HepG2 (cell line): ENCODE measurements around the gene GUCY1A1. TPM values are rescaled to one million over a fixed set of nuclear protein-coding genes. Genes with fewer than 3 reads are reported as not detected.

ENCODE experiments used
- ATAC-seq: fragments of 200-7000 bp; cut with Tn5 transposase; 3 replicates; pipeline ENCODE4 v1.9.1; 2020; ENCODE audit warnings: mild to moderate bottlenecking, moderate library complexity
- BruUV-seq: library from RNA; stranded (reverse); fragments of 400-500 nt; replicated peaks from 2 replicates; lab custom pipeline; 2021; lab: Mats Ljungman, UMichigan
- CTCF ChIA-PET: fragments of 300-600 bp; formaldehyde crosslinking; extraction: SDS; loops from one replicate; lab custom pipeline; 2021; ENCODE audit warnings: low total read pairs, inconsistent platforms, low intra/inter-chr PET ratio; lab: Yijun Ruan, JAX
- POLR2A ChIA-PET: fragments of 350-600 bp; sonication (Branson Sonifier 250); formaldehyde crosslinking; loops from one replicate; lab custom pipeline; 2020; ENCODE audit warnings: antibody characterized with exemption, inconsistent platforms; lab: Yijun Ruan, JAX
- DNase-seq: peaks from one replicate; pipeline ENCODE4 v3.0.0-alpha.2; 2015; ENCODE audit warnings: low spot score
- FAIRE-seq: peaks from 3 replicates; lab custom pipeline; 2011; peaks lifted over from hg19 to GRCh38; lab: Jason Lieb, UNC
- H2AFZ ChIP-seq: one replicate; pipeline ENCODE4 v1.6.1; 2011; ENCODE audit warnings: low read length, inconsistent platforms
- H3K27ac ChIP-seq: fragments of 300-600 bp; 3 replicates; pipeline ENCODE4 v1.8.0; 2011; ENCODE audit warnings: mixed run types, mild to moderate bottlenecking, mixed read lengths, low read length, inconsistent platforms; ENCODE audit not compliant: insufficient read depth; ENCODE audit errors: extremely low read length
- H3K27me3 ChIP-seq, 2 experiments: fragments of 200-600 bp in 1 of 2; 2 replicates in 1 of 2; 3 replicates in 1 of 2; pipeline versions ENCODE4 v1.6.0 to v1.8.0; 2011; ENCODE audit warnings: low read length in 2 of 2, mild to moderate bottlenecking in 2 of 2, moderate library complexity in 2 of 2, inconsistent platforms in 1 of 2; ENCODE audit not compliant: insufficient read depth in 2 of 2, control insufficient read depth in 1 of 2
- H3K36me3 ChIP-seq, 2 experiments: fragments of 200-600 bp in 1 of 2; replicated peaks in 1 of 2; 2 replicates in 1 of 2; 3 replicates in 1 of 2; pipeline versions ENCODE4 v1.5.1 to v1.8.0; 2011; ENCODE audit warnings: low read length in 2 of 2, inconsistent platforms in 1 of 2; ENCODE audit not compliant: insufficient read depth in 2 of 2, control insufficient read depth in 1 of 2
- H3K4me1 ChIP-seq: 2 replicates; pipeline ENCODE4 v1.5.1; 2012; ENCODE audit warnings: low read length, inconsistent platforms; ENCODE audit not compliant: insufficient read depth
- H3K4me2 ChIP-seq: 2 replicates; pipeline ENCODE4 v1.6.0; 2011; ENCODE audit warnings: low read depth, low read length, inconsistent platforms
- H3K4me3 ChIP-seq, 3 experiments: fragments of 200-600 bp in 1 of 3; sonication (generic), shearing (Covaris generic) in 1 of 3; replicated peaks in 1 of 3; 2 replicates each; pipeline ENCODE4 v1.5.1; 2011 to 2016; ENCODE audit warnings: low read length in 3 of 3, inconsistent platforms in 2 of 3, low read depth in 2 of 3, mild to moderate bottlenecking in 2 of 3, control low read depth in 1 of 3, mixed read lengths in 1 of 3; ENCODE audit not compliant: insufficient read depth in 1 of 3
- H3K79me2 ChIP-seq: one replicate; pipeline ENCODE4 v1.6.1; 2011; ENCODE audit warnings: low read length, inconsistent platforms; ENCODE audit not compliant: insufficient read depth
- H3K9ac ChIP-seq: 2 replicates; pipeline ENCODE4 v1.6.0; 2011; ENCODE audit warnings: mild to moderate bottlenecking, low read depth, low read length, inconsistent platforms; ENCODE audit not compliant: insufficient read depth
- H3K9me3 ChIP-seq: 2 replicates; pipeline ENCODE4 v1.5.1; 2012; ENCODE audit warnings: mild to moderate bottlenecking, low read length
- H4K20me1 ChIP-seq: 2 replicates; pipeline ENCODE4 v1.6.0; 2011; ENCODE audit warnings: inconsistent platforms, mild to moderate bottlenecking, low read length, moderate library complexity; ENCODE audit not compliant: insufficient read depth
- ARID2 ChIP-seq: sonication (generic); formaldehyde crosslinking; IDR thresholded peaks from 2 replicates; pipeline ENCODE4 v1.8.1; 2022; ENCODE audit warnings: mild to moderate bottlenecking, missing genetic modification reagents, borderline replicate concordance
- EZH2 ChIP-seq: conservative IDR thresholded peaks from 2 replicates; pipeline ENCODE4 v1.6.1; 2012; ENCODE audit warnings: mild to moderate bottlenecking, low read depth, low read length, moderate library complexity
- GFI1 ChIP-seq: sonication (generic); formaldehyde crosslinking; IDR thresholded peaks from 2 replicates; pipeline ENCODE4 v1.5.0; 2020; ENCODE audit warnings: missing genetic modification reagents, mild to moderate bottlenecking, borderline replicate concordance
- HNRNPLL ChIP-seq: fragments of 200-400 bp; formaldehyde crosslinking; IDR thresholded peaks from 2 replicates; pipeline ENCODE4 v1.6.1; 2017; ENCODE audit warnings: mild to moderate bottlenecking, low read depth, low read length; ENCODE audit not compliant: poor library complexity, severe bottlenecking
- SKI ChIP-seq: fragments of 450-650 bp; IDR thresholded peaks from one replicate; pipeline ENCODE4 v1.6.1; 2018; ENCODE audit warnings: mild to moderate bottlenecking; ENCODE audit not compliant: partially characterized antibody
- SSRP1 ChIP-seq: IDR thresholded peaks from 2 replicates; pipeline ENCODE4 v1.6.1; 2016; ENCODE audit warnings: control low read depth
- ZFP41 ChIP-seq: sonication (generic); formaldehyde crosslinking; IDR thresholded peaks from 2 replicates; pipeline ENCODE4 v1.4.0; 2020; ENCODE audit warnings: mild to moderate bottlenecking, missing genetic modification reagents, borderline replicate concordance
- ZNF704 ChIP-seq: sonication (generic); formaldehyde crosslinking; IDR thresholded peaks from 2 replicates; pipeline ENCODE4 v1.8.1; 2023; ENCODE audit warnings: mild to moderate bottlenecking, inconsistent platforms, moderate library complexity, missing genetic modification reagents, borderline replicate concordance
- WGBS: methylation state at CpG from one replicate; pipeline ENCODE4 v1.1.6; 2017; ENCODE audit warnings: low lambda C conversion rate; 5-methylcytosine and 5-hydroxymethylcytosine counted together
- in situ Hi-C: cut with HindIII; loops from 2 replicates; pipeline ENCODE4 v1.10.0; 2017; ENCODE audit warnings: low pct_unique_long_range_greater_than_20kb; ENCODE audit not compliant: extremely low pct_ligation_motif_present
- intact Hi-C: fragments of 100-400 bp; cut with micrococcal nuclease; formaldehyde crosslinking; loops from one replicate; pipeline ENCODE4 v1.10.0; 2022; ENCODE audit not compliant: unreplicated experiment
- polyA plus RNA-seq, 8 experiments: library from polyadenylated mRNA; depleted of rRNA in 3 of 8; stranded (reverse) in 7 of 8; unstranded in 1 of 8; fragments of >200 nt; fragmentation: Illumina TruSeq in 4 of 8; extraction: Trizol in 4 of 8; gene quantifications; 2 replicates each; pipeline versions ENCODE4 v1.2.1 to v1.2.3, GENCODE V29; 2011 to 2016; ENCODE audit warnings: low read depth in 4 of 8, missing spikeins in 1 of 8, mixed read lengths in 1 of 8; ENCODE audit not compliant: insufficient read depth in 1 of 8
- total RNA-seq, 5 experiments: library from RNA; depleted of rRNA; stranded (reverse); fragments of >200 nt; fragmentation: Illumina TruSeq; extraction: Trizol; gene quantifications; 2 replicates each; pipeline ENCODE4 v1.2.3, GENCODE V29; 2016; ENCODE audit warnings: low read depth in 1 of 5
- TF ChIP-seq, protein P1 (sequence below): IDR thresholded peaks from 2 replicates; pipeline ENCODE4 v1.6.1; 2016; ENCODE audit warnings: missing compliant biosample characterization, missing genetic modification reagents, borderline replicate concordance
- TF ChIP-seq, protein P2 (sequence below): sonication (generic); formaldehyde crosslinking; IDR thresholded peaks from 2 replicates; pipeline ENCODE4 v1.5.1; 2020; ENCODE audit warnings: mild to moderate bottlenecking, missing genetic modification reagents, moderate library complexity

GUCY1A1 gene
- total and polyA plus RNA-seq, 2 of the 13 experiments (the other 11 are each of a cell fraction or from before 2014, with no cell fraction given), result not detected

GRCh38 chr4:155667568-155668511, 1.2 kb downstream of the GUCY1A1 start:
- H3K27ac ChIP-seq, result no peak overlapping the region
- H3K4me1 ChIP-seq, result no peaks in the 10 kb centered on the region
- intact Hi-C loops, result no loop called here
- H2AFZ ChIP-seq, result no peak overlapping the region
- ATAC-seq, result peak; percentile 78
- POLR2A ChIA-PET, result no interaction called here
- WGBS, result 18% methylated on average over 11 of the region's 71 CpGs
- no peaks in the 10 kb centered on the region for H4K20me1 ChIP-seq
- peaks cover 2 to 15% of the 10 kb centered on the region in 2 experiments; a peak in 4 of 5 replicates for H3K27me3 ChIP-seq
- H3K9ac ChIP-seq, result no peak overlapping the region
- H3K9me3 ChIP-seq, result no peaks in the 10 kb centered on the region
- no peaks in the 10 kb centered on the region for H3K36me3 ChIP-seq
- TF ChIP-seq SSRP1 (no peak), ARID2 (CRISPR knock-in tag) (no peak), SKI (no peak), HNRNPLL (no peak), ZNF704 (CRISPR knock-in tag) (no peak), ZFP41 (no peak), EZH2 (0 out of 2 replicates have a peak, but pooled peaks have one; percentile 42), GFI1 (CRISPR knock-in tag) (no peak)
- TF ChIP-seq, protein P1, sequence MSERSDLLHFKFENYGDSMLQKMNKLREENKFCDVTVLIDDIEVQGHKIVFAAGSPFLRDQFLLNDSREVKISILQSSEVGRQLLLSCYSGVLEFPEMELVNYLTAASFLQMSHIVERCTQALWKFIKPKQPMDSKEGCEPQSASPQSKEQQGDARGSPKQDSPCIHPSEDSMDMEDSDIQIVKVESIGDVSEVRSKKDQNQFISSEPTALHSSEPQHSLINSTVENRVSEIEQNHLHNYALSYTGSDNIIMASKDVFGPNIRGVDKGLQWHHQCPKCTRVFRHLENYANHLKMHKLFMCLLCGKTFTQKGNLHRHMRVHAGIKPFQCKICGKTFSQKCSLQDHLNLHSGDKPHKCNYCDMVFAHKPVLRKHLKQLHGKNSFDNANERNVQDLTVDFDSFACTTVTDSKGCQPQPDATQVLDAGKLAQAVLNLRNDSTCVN (CRISPR knock-in tag), result no peak
- TF ChIP-seq, protein P2, sequence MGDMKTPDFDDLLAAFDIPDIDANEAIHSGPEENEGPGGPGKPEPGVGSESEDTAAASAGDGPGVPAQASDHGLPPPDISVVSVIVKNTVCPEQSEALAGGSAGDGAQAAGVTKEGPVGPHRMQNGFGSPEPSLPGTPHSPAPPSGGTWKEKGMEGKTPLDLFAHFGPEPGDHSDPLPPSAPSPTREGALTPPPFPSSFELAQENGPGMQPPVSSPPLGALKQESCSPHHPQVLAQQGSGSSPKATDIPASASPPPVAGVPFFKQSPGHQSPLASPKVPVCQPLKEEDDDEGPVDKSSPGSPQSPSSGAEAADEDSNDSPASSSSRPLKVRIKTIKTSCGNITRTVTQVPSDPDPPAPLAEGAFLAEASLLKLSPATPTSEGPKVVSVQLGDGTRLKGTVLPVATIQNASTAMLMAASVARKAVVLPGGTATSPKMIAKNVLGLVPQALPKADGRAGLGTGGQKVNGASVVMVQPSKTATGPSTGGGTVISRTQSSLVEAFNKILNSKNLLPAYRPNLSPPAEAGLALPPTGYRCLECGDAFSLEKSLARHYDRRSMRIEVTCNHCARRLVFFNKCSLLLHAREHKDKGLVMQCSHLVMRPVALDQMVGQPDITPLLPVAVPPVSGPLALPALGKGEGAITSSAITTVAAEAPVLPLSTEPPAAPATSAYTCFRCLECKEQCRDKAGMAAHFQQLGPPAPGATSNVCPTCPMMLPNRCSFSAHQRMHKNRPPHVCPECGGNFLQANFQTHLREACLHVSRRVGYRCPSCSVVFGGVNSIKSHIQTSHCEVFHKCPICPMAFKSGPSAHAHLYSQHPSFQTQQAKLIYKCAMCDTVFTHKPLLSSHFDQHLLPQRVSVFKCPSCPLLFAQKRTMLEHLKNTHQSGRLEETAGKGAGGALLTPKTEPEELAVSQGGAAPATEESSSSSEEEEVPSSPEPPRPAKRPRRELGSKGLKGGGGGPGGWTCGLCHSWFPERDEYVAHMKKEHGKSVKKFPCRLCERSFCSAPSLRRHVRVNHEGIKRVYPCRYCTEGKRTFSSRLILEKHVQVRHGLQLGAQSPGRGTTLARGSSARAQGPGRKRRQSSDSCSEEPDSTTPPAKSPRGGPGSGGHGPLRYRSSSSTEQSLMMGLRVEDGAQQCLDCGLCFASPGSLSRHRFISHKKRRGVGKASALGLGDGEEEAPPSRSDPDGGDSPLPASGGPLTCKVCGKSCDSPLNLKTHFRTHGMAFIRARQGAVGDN (CRISPR knock-in tag), result peak; percentile 10; the same call in 1 of the 2 replicates
- TF ChIP-seq, all 625 proteins: peak for 2
- H3K4me3 ChIP-seq, result peak overlapping the region in 2 of 3 experiments; percentile 16 to 40; a peak in 1 of 6 replicates
- no TSS peak for BruUV-seq
- FAIRE-seq (no peak), DNase-seq (no peak)
- CTCF ChIA-PET, result no interaction called here
- in situ Hi-C loops, result no loop called here
- H3K79me2 ChIP-seq, result no peaks in the 10 kb centered on the region
- peak overlapping the region; percentile 45 for H3K4me2 ChIP-seq
